ENCODE results near the gene MSANTD2.

DNA sequence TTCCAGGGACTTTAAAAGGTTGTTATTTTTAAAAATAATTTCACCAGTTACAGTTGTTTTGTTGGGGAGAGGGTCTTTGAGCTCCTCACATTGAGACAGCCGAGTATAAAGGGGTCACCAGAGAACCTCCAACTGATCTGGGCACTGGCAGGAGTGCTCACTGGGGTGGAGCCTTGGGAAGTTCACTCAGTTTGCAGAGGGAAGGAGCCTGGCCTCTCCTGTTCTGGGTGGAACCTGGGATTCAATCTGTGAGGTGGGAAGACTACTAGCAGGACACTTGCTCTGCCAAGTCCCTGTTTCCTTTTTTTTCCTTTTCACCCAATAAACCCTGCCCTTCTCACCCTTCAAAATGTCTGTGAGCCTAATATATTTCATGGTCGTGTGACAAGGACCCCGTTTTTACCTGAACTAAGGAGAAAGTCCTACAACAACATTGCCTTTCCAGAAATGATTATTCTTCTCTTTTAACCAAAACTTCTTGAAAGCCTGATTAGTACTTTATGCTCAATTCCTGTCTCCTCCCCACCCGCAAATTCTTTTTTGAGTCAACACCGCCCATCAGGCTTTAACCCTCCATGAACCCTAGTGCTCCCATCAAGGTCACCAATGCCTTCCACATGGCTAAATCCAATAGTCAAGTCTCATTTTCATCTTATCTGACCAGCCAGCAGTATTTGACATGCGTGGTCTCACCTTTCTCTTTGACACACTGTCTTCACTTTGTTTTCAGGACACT lies 22.0 kb upstream of the MSANTD2 start:
- no peak for TF ChIP-seq CREB1 (CRISPR knock-in tag; IDR thresholded peaks at IDR 0.05; ENCODE audit: low read depth)
- TF ChIP-seq, protein P1, sequence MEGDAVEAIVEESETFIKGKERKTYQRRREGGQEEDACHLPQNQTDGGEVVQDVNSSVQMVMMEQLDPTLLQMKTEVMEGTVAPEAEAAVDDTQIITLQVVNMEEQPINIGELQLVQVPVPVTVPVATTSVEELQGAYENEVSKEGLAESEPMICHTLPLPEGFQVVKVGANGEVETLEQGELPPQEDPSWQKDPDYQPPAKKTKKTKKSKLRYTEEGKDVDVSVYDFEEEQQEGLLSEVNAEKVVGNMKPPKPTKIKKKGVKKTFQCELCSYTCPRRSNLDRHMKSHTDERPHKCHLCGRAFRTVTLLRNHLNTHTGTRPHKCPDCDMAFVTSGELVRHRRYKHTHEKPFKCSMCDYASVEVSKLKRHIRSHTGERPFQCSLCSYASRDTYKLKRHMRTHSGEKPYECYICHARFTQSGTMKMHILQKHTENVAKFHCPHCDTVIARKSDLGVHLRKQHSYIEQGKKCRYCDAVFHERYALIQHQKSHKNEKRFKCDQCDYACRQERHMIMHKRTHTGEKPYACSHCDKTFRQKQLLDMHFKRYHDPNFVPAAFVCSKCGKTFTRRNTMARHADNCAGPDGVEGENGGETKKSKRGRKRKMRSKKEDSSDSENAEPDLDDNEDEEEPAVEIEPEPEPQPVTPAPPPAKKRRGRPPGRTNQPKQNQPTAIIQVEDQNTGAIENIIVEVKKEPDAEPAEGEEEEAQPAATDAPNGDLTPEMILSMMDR (conservative IDR thresholded peaks at IDR 0.05; ENCODE audit: low read depth in 2 of 2): no peak
